EL (cell line): Measurements from ENCODE around the gene CHRNA7.
"Not testable (repeated sequence)": the region's sequence is repeated elsewhere in the genome, so short reads cannot be mapped to it uniquely, and the experiment has no call there.

Experiments used
- DNase-seq: peaks from one replicate; pipeline ENCODE4 v3.0.0-alpha.2; 2016

Gene CHRNA7

DNA sequence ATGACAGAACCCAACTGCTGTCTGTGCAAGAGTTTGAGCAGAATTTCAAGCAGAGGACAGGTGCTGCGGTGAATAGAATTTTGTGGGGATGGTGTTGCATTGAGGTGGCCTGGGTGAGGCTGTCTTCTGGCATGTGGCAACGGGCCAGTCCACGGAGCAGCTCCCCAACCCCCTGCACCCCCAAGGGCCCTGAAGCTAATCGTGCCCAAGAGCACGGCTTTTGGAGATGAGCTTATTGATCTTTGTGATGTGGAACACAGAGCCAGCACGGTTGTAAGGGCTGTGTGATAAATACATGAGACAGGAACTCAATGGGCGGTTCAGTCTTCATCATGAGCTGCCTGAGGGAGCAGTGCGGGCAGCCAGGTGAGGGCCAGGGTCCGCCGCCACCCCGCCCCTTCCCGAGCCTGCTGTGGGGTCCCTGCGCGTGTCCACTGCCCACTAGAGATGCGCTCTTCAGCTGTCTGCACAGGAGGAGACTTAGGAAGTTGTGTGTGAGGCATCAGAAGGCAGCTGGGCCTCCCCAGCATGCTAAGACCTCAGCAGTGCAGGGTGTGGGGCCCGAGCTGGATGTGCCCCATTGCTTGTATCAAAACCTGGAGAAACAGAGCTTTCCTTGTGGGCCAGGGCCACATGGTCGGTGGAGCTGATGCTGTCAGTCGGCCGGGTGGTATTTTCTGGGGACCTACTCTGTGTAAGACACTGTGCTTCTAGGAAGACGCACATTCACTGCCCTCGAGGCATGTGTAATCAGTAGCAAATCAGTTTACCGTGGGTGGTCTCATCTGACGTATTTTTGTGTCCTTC is 90.5 kb downstream of the CHRNA7 start:
- no peak for DNase-seq

GRCh38 chr15:32121384-32121695 is 91.0 kb downstream of the CHRNA7 start:
- DNase-seq, result no peak

DNA sequence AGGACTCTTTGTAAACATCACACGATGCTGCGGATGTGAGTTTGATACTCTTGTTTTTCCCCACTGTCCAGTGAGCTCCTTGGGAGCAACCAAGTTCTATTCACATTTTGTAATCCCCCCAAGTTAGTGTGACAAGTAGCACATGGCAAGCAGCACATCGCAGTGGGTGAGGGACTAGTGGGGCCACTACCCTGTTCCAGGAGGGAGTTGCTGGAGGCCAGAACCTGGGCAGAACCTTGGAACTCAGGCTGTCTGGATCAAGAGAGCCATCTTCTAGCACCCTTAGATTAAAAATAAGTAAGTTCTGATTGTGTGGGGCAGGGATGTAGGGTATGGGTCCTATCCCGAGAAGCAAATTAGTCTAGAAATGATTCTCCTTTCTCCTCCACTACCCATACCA is 91.7 kb downstream of the CHRNA7 start:
- DNase-seq, result no peak

GRCh38 chr15:32123473-32123872 is 93.2 kb downstream of the CHRNA7 start:
- no peak for DNase-seq

- no peak for DNase-seq
Observed at GRCh38 chr15:32124726-32125125, 94.4 kb downstream of the CHRNA7 start.

- DNase-seq, result no peak
Observed at GRCh38 chr15:32125595-32125994, 95.3 kb downstream of the CHRNA7 start.

DNA sequence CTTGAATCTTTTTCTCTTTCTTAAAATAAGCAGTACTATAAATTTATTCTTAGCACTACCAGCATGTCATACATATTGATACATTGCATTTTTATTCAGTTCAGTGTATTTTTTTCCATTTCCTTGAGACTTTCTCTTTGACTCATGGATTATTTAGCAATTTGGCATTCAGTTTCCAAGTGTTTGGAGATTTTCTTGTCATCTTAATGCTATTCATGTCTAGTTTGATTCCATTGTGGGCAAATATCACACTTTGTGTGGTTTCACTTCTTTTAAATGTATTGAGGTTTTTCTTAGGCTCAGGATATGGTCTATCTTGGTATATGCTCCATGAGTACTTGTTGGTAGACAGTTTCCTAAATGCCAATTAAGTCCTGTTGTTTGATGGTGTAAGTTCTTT is 99.5 kb downstream of the CHRNA7 start:
- DNase-seq, result no peak

DNA sequence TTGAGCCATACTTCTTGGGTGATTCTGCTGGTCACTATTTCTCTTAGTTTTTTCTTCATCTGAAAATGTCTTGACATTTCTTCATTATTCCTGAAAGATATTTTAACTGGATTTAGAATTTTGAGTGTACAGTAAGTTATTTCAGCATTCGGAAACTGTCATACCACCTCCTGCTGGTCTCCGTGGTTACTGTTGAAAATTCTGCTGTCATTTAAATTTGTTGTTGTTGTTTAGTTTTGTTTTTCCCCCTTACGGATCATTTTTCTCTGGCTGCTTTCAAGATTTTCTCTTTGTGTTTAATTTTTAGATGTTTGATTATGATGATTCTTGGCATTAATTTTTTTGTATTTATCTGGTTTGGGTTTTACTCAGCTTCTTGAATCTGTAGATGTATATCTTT is 100.5 kb downstream of the CHRNA7 start:
- no peak for DNase-seq

- DNase-seq, result no peak
Observed at GRCh38 chr15:32131803-32132202, 101.5 kb downstream of the CHRNA7 start.

DNA sequence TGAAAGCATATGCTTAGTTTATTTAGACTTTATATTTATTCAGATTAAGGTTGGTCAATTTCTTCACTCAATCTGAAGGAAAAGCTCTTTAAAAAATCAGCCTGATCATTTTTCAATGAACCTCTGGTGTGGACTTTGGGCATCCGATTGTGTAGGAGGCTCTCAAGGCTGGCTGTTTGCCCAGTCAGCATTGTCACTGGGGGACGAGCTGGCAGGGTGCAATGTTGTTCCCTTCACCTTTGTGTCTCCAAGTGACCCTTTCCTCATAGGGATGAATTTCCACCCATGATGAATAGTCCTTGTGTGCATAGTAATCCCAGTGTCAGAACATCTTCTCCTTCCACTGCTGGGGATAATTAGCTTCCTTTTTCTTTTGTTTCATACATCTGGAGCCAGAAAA is 102.5 kb downstream of the CHRNA7 start:
- DNase-seq, result no peak

GRCh38 chr15:32134842-32135241 is 104.5 kb downstream of the CHRNA7 start:
- no peak for DNase-seq

GRCh38 chr15:32135335-32135734 is 105.0 kb downstream of the CHRNA7 start:
- no peak for DNase-seq

DNA sequence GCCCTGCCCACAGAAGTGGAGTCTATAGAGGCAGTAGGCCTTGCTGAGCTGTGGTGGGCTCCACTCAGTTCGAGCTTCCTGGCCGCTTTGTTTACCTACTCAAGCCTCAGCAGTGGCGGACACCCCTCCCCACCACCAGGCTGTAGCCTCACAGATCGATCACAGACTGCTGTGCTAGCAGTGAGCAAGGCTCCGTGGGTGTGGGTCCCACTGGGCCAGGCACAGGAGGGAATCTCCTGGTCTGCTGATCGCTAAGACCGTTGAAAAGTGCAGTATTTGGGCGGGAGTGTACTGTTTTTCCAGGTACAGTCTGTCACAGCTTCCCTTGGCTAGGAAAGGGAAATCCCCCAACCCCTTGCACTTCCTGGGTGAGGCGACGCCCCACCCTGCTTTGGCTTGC is 115.2 kb downstream of the CHRNA7 start:
- not testable (repeated sequence) for DNase-seq

- no peak for DNase-seq
Observed at GRCh38 chr15:32148833-32149555, 118.7 kb downstream of the CHRNA7 start.

DNA sequence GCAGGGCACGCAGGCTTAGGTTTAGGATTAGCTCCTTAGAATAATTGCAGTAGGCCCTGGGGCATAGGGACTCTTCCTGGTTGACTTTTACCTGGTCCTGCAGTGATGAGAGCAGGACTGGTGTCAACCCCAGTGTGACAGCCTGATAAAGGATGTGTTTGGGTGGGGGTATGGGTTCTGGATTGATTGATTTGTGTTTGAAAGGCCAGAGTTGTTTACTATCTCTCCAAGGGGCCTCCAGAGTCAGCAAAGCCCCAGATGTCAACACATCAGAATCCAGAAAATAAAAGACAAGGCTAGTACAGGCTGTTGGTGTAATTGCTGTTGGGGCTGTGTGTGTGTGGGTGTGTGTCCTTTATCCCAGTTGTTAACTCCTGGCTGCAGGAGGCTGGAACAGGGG is 122.3 kb downstream of the CHRNA7 start:
- no peak for DNase-seq

DNA sequence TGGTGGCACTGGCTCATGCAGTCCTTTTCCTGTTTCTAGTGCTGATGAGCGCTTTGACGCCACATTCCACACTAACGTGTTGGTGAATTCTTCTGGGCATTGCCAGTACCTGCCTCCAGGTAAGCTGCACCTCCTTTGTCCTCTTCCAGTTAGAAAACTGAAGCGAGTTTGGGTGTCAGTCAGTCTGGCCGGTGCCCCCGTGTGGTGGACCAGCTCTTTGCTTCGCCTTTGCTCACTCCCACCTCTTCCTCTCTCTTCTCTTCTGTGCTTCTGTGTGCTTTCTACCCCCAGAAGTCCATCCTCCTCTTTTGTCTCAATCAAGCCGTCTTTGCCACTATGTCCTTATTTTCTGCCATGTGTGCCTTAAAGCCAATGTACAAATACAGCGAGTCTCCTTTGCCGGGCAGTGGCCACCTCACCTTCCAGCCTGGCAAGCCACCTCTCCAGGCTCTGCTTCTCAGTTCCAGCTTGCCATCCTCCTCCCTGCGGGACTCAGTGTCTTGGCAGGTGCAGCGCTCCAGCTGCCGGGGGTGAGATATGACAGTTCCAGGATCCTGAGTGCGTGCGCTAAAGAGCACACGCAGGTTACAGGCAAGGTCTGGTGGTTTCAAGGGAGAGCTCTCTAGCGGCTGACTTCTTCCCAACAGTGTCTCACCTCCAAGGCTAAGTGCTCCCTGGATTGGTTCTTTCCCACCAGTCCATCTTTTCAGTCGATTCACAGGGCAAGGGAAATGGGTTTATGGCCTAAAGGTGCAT is 123.7 kb downstream of the CHRNA7 start:
- not testable (repeated sequence) for DNase-seq

DNA sequence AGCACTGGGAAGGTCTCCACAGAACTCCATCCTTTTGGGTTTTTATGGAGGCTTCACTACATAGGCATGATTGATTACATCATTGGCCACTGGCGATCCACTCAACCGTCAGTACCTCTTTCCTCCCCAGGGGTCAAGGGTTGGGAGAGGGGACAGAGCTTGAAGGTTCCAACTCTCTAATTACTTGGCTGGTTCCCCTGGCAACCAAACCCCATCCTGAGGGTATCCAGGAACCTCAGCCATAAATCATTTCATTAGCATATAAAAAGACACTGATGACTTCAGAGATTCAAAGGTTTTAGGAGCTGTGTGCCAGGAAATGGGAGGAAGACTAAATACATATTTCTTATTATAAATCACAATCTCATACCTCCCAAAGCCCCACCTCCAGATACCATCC is 131.8 kb downstream of the CHRNA7 start:
- DNase-seq, result not testable (repeated sequence)

GRCh38 chr15:32164065-32164464 is 133.8 kb downstream of the CHRNA7 start:
- DNase-seq, result not testable (repeated sequence)

DNA sequence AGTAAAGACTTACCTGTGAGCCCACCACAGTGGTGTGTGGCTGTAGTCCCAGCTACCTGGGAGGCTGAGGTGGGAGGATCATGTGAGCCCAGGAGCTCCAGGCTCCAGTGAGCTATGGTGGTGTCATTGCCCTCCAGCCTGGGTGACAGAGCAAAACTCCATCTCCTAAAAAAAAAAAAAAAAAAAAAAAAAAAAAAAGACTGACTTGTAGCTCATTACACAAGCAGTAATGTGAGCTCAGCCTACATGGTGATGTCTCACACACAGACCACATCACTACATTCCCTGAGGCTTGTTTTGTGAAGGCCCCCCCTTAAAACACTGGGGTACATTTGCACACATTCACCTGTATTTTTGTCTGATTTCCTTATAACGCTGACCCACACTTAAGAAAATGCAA is 134.4 kb downstream of the CHRNA7 start:
- DNase-seq, result not testable (repeated sequence)

- not testable (repeated sequence) for DNase-seq
Observed at GRCh38 chr15:32165775-32166174, 135.5 kb downstream of the CHRNA7 start.

- not testable (repeated sequence) for DNase-seq
Observed at GRCh38 chr15:32166270-32166669, 136.0 kb downstream of the CHRNA7 start.

- DNase-seq, result not testable (repeated sequence)
Observed at GRCh38 chr15:32167913-32168312, 137.6 kb downstream of the CHRNA7 start.

DNA sequence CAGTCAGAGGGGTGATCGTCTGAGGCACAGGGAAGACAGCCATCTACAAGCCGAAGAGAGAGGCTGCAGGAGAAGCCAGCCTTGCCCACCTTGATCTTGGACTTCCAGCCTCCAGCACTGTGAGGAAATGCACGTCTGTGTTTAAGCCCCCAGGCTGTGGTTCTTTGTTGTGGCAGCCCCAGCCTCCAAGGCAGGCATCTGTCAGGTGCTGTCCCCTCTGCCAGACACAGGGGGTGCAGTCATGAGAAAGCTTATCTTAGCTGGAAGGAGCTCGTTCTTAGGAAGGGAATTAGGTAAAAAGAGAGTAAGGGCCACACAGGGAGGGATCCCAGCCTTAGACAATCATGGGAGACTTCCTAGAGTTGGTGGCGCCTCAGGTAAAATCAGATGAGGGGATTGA is 150.3 kb downstream of the CHRNA7 start:
- not testable (repeated sequence) for DNase-seq

DNA sequence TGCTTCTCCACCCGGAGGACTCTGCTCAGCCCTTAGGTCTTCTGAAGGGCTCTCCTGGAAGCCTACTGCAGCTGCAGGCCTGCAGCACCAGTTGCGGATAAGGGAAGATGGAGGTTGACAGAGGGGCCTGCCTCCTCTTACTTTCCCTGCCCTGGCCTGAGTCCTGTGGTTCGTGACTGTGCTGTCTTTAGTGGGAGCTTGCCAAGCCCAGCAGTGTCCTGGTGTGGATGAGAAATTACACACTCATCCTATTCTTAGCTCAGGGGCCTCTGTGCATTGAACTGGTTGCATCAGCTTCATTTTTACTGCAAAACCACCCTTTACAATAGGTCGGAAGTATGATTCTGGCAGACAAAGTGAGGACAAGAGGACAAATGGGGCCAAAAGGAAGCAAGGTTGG is 163.5 kb downstream of the CHRNA7 start:
- not testable (repeated sequence) for DNase-seq
